Measurements from ENCODE around the gene UTS2B.

The UTS2B gene

DNA sequence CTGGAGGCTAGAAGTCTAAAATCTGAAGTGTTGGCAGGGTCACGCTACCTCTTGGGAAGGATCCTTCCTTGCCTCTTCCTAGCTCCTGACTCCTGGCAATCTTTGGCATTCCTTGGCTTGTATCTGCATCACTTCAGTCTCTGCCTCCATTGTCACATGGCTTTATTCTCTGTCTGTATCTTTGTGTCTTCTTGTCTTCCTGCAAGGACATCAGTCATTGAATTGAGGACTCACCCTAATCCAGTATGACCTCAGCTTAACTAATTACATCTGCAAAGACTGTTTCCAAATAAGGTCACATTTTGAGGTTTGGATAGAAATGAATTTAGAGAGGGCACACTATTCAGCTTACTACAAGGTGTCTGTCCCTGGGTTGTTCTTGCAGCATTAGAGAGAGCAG is 31.1 kb upstream of the UTS2B start:
- TF ChIP-seq, protein P1, sequence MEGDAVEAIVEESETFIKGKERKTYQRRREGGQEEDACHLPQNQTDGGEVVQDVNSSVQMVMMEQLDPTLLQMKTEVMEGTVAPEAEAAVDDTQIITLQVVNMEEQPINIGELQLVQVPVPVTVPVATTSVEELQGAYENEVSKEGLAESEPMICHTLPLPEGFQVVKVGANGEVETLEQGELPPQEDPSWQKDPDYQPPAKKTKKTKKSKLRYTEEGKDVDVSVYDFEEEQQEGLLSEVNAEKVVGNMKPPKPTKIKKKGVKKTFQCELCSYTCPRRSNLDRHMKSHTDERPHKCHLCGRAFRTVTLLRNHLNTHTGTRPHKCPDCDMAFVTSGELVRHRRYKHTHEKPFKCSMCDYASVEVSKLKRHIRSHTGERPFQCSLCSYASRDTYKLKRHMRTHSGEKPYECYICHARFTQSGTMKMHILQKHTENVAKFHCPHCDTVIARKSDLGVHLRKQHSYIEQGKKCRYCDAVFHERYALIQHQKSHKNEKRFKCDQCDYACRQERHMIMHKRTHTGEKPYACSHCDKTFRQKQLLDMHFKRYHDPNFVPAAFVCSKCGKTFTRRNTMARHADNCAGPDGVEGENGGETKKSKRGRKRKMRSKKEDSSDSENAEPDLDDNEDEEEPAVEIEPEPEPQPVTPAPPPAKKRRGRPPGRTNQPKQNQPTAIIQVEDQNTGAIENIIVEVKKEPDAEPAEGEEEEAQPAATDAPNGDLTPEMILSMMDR (conservative IDR thresholded peaks at IDR 0.05; ENCODE audit: low read depth, low read length): no peak
- no peak overlapping the region for H3K4me3 ChIP-seq (ENCODE audit: low read length)
- DNase-seq (ENCODE audit: low read depth): no peak

DNA sequence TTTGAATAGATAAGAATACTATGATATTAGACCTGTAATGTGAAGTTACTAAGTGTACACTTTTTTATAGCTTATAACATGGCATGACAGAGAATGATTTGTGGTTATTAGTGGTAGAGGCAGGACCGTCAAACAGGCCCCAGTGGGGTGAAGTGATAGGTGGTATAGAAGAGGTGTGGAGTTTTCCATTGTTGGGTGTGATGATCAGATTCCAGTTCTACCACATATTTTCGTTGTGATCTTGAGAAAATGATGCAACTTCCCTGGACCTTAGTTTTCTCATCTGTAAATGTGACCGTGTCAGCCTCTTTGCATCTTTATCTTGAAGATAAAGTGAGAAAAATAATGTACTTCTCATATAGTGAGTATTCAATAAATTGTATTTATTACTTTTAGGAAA is 30.3 kb upstream of the UTS2B start:
- TF ChIP-seq, protein P1 (conservative IDR thresholded peaks at IDR 0.05; ENCODE audit: low read depth, low read length): no peak
- DNase-seq (ENCODE audit: low read depth): no peak
- no peak overlapping the region for H3K4me3 ChIP-seq (ENCODE audit: low read length)

DNA sequence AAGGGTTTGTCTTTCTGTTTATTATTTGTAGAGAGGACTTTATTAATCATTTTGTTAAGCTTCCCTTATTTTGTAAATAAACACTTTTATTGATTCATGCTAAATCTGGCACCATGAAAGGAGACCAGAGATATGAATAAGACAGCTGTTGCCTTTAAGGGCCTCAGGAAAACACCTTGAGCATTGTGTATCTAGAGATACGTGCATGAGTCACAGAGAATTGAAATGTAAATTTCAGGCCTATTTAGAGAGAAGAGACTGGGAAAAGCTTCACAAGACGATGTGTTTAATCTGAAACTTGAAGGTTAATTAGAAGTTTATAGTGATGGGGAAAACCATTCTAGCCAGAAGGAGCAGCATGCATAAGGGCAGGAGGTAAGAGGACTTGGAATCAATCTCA is 28.6 kb upstream of the UTS2B start:
- no peak overlapping the region for H3K4me3 ChIP-seq (ENCODE audit: low read length)
- TF ChIP-seq, protein P1 (conservative IDR thresholded peaks at IDR 0.05; ENCODE audit: low read depth, low read length): no peak
- no peak for DNase-seq (ENCODE audit: low read depth)

DNA sequence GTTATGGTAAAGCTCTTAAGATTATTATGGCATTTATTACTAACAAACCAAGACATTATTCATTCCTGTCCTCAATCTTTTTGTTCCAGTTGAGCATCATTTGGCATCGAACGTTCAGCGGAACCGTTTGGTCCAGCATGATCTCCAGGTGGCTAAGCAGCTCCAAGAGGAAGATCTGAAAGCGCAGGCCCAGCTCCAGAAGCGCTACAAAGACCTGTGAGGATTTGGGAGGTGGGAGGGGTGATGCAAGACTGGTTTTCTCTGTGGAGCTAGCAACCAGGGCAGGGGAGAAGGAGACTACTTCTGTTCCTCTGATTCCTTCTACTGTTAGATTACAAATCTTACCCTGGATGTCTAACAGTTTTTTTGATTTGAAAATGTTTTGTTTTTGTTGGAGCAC is 27.6 kb upstream of the UTS2B start:
- H3K4me3 ChIP-seq (ENCODE audit: low read length): no peak overlapping the region
- TF ChIP-seq, protein P1 (conservative IDR thresholded peaks at IDR 0.05; ENCODE audit: low read depth, low read length): no peak
- no peak for DNase-seq (ENCODE audit: low read depth)

DNA sequence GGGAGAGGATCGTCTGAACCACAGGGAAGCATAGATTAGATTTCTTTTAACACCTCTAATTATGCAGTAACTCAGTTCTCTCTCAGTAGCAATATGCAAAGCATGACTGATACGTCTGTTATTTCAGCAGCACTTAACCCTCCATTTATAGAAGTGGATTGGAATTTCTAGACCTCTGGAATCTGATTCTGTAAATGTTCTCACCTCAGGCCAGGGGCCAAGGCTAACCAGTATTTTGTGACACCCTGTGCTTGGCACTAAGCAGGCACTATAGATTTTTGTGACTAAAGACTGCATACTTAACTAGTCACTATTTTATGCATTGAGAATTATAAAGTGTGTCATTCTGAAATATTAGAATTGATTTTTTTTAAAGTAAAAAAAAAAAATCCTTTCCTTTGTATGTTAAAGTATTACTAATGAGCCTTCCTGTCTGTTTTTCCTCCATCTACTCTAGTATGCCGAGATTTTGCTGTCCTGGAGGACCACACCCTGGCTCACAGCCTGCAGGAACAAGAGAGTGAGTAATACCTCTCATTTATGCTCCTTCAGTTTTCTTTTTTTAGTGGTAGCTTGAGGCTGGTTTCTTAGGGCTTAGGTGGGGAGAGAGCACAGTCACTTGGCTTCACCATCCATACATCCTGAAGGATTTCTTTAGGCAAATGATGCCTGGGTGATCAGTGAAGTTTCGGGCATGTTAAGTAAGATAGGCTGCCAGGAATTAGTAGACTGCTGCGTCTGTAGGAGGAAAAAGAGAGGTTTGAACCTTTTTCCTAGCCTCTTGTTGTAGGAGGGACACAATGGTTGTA is 26.5 kb upstream of the UTS2B start:
- DNase-seq (ENCODE audit: low read depth): peak; percentile 92
- TF ChIP-seq, protein P1 (conservative IDR thresholded peaks at IDR 0.05; ENCODE audit: low read depth, low read length): no peak
- peak overlapping the region; percentile 24 for H3K4me3 ChIP-seq (ENCODE audit: low read length)

DNA sequence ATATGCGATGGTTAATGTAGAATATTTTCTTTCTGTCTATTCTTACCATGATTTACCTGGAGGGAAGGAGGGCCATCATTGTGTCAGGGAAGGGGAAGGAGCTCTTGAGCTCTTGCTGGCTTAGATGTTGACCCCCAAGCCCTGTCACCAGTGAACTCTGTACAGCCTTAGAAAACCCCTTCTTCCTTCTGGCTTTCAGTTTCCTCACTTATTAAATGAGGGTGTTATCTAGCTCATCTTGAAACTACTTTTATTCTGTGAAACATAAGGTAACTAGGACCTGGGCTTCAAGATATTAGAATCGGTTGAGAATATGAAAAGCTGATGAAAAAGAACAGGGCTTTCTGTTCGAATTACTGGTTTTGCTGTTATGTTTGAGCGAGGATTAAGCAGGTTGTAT is 25.1 kb upstream of the UTS2B start:
- no peak for DNase-seq (ENCODE audit: low read depth)
- TF ChIP-seq, protein P1 (conservative IDR thresholded peaks at IDR 0.05; ENCODE audit: low read depth, low read length): no peak
- H3K4me3 ChIP-seq (ENCODE audit: low read length): no peak overlapping the region

Measured in retinal pigment epithelial cell (primary cell).